NCI-H1105 treated with DMSO at 0.1 percent for 48 hours (cell line): ENCODE measurements around the gene ASB7.
"Not testable (repeated sequence)": the region's sequence is repeated elsewhere in the genome, so short reads cannot be mapped to it uniquely, and the experiment has no call there.

ENCODE experiments used
- DNase-seq: peaks from one replicate; lab custom pipeline; 2025; lab: John Stamatoyannopoulos, UW

The ASB7 gene

DNA sequence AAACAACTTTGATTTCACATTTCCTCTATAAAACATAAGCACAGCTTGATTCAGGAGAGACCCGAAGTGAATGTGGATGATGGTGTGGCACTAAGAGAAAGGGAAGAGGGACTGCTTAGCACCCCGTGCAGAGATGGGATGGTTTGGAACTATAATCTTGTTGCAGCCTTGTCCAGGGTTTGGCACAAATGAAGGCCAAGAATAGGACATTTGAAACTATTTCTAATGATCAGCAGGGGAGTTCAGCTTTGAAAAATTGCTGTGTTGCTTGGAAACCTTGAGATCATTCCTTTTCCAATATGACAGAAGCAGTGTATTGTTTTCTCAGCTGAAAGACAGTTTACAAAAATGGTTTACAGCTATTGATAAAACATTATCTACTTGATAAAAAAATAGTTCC, 49.7 kb downstream of the ASB7 start:
- no peak for DNase-seq

DNA sequence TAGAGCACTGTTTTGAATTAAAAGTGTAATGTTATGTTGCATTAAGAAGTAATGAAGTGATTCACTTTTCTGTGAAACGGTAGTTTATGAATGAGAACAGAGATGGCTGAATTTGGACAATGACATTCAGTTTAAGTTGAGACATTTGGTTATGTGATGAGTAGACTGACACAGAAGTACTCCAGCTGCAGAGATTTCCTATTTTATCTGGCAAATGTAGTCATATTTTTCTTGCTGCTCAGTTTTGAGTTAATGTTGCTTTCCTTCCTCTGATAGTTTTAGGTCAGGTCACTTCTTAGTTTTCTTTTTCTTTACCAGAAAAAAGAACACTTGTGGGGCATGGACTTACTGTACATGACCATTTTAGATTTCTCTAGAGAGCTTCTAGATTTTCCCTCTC, 51.2 kb downstream of the ASB7 start:
- no peak for DNase-seq

DNA sequence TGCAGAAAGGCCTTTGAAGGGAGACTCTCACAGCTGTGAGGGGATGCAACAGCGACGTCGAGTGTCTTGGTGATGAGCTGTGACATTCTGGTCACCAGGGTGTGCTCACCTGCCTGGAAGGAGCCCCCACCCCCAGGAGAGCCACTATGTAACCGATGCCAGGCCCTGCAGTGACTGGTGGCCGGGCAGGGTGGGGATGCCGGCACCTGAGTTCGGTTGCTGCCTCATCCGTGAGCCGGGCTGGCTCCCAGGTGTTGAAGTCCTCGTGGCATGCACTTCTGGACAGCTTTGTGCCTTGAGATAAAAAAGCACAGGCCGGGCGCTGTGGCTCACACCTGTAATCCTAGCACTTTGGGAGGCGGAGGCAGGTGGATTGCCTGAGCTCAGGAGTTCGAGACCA, 56.5 kb downstream of the ASB7 start:
- no peak for DNase-seq

- no peak for DNase-seq
These were observed 58.8 kb downstream of the ASB7 start for GRCh38 chr15:100661156-100661555.

- DNase-seq, result no peak
These were observed 60.9 kb downstream of the ASB7 start for GRCh38 chr15:100663086-100663914.

- DNase-seq, result no peak
These were observed 61.5 kb downstream of the ASB7 start for GRCh38 chr15:100663915-100664281.

- no peak for DNase-seq
These were observed 63.2 kb downstream of the ASB7 start for GRCh38 chr15:100665570-100665969.

GRCh38 chr15:100667405-100668347, 65.3 kb downstream of the ASB7 start:
- no peak for DNase-seq

- no peak for DNase-seq
These were observed 66.0 kb downstream of the ASB7 start for GRCh38 chr15:100668348-100668745.

DNA sequence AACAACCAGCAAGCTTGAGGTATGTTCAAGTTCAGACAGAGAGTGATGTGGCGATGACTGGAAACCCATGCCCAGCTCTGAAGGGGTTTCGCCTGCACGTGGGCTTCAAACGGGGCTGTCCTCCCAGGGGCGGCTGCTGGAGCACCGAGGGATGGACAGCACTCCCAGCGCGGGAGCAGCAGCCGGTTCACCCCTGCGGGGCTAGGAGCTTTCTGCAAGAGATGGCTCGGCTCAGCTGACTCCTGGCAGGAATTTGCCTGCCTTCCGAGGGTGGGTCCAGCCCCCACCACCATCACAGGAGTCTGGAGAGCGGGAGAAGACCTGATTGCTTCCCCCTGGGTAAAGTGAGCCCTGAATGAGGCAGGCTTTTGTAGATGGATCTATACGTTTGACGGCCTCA, 66.9 kb downstream of the ASB7 start:
- DNase-seq, result no peak

DNA sequence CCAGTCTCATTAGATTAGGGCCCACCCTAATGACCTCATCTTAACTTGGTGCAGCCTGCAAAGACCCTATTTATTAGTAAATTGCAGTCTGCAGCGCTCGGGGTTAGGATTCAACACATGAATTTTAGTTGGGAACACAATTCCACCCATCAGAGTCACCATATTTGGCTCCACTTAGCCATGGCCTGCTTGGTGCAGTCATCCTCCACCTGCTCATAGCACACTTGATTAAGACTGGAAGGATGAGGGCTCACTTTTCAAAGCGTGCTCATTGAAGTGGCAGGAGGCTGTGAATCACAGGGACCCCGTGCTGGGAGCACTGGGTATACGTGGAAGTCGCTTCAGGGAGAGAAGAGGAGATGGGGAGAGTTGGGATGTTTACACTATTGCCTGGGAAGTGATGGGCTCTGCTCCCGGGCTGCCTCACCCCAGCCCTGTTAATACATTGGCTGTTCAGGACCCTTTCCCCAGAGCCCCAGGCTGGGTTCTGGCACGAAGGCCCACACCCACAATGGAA, 68.2 kb downstream of the ASB7 start:
- DNase-seq, result no peak

GRCh38 chr15:100671124-100671680, 68.8 kb downstream of the ASB7 start:
- no peak for DNase-seq

DNA sequence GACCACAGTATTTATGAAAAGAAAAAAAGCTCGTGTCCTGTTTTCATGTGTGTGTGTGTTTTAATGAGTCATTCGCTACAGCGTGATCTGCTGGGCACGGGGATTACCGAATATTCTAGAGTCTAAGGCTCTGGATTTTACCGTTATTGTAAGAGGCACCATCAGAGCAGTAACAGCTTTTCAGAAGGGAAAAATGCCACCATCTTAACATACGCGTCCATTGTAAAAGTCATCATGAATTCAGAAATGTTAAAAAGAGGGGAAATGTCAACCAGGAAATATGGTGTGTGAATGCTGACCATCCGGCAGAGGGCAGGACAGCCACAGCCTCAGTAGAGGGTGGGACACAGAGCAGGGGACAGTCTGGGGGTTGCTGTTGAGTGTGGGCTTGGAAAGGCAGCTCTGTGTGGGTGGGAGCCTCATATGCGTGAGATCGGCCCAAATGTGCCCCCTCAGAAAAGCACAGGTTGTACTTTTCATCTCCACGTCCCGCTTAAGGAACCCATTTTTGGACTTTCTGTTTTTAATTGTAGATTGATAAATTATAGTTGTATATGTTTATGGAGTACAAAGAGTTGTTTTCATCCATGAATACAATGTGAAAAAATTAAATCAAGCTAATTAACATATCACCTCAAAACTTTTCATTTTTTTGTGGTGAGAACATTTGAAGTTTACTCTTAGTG, 69.6 kb downstream of the ASB7 start:
- DNase-seq, result no peak

GRCh38 chr15:100672959-100673358, 70.6 kb downstream of the ASB7 start:
- DNase-seq, result no peak

DNA sequence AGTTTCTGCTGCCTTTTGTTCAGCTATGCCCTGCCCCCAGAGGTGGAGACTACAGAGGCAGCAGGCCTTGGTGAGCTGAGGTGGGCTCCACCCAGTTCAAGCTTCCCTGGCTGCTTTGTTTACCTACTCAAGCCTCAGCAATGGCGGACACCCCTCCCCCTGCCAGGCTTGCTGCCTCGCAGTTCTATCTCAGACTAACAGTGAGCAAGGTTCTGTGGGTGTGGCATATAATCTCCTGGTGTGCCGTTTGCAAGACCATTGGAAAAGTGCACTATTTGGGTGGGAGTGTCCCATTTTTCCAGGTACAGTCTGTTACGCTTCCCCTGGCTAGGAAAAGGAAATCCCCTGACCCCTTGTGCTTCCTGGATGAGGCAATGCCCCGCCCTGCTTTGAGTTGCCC, 76.8 kb downstream of the ASB7 start:
- not testable (repeated sequence) for DNase-seq

DNA sequence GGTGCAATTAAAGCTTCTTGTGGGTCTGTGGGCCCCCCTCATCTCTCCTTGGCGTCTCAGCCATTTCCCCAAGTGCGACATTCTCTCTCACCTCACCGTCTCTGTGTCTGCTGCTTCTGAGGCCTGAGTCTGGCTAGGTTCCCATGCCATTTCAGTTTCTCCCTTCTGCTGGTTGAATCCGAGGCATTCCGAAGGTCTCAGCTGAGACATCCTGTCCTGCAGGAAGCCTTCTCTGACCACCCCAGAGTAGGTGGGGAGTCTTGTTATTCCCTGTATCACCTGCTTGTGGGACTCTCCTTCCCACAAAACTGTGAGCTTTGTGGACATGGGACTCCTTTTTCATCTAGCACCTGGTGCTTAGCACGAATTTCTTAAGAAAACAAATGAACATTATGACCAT, 78.3 kb downstream of the ASB7 start:
- DNase-seq, result no peak

- DNase-seq, result no peak
These were observed 79.0 kb downstream of the ASB7 start for GRCh38 chr15:100681335-100681746.

GRCh38 chr15:100682468-100682867, 80.1 kb downstream of the ASB7 start:
- DNase-seq, result no peak

- no peak for DNase-seq
These were observed 81.0 kb downstream of the ASB7 start for GRCh38 chr15:100683434-100683833.

DNA sequence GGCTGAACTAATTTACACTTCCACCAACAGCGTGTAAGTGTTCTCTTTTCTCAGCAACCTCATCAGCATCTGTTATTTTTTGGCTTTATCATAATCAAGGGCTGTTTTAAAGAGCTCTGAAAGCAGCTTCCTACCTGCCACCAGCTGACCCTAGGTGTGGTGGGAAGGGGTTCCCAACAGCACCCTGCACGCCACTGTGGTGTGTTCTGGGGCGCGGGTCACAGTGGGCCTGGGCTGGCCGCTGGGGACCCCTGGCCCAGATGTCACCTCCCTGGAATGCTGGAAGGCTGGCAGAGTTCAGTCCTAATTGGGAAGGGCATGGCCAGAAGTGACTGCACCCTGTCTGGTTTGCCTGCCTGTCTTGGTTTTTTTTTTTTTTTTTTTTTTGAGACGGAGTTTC, 82.2 kb downstream of the ASB7 start:
- no peak for DNase-seq

DNA sequence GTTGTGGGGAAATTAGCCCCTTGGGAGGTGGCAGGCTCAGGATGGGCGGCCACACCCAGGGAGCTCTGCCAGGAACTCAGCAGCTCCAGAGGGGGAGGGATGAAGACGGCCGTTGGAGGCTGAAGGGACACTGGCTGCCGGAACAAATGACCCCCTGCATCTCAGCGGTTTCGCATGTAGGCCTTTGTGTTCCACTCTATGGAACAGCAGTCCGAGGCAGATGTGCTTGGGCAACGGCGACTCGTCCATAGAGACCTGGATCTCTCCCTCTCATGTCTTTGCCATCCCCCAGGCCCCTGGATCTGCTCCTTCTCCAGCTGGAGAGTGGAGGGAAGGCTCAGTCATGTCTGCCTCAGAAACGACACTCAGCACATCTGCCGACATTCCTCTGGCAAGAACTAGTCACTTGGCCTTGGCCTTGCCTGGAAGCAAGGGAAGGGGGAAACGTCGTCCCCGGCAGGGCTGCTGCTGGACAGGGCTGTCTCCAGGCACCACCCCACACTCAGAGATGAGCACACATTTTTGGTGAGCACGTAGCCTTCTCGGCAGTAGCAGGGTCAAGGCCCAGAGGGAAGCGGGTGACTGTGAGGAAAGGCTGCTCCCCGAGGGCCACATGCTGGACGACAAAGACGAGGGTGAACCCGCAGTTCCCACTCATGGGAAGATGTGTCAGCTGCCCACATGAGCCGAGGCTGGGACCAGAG, 83.8 kb downstream of the ASB7 start:
- no peak for DNase-seq
